SK-N-SH treated with all-trans-retinoic acid at 6 μM for 48 hours (cell line): ENCODE measurements around the gene ADCY1.
A peak's percentile ranks its signal among the peaks of the same experiment; 100 is the strongest.

Source experiments
- ATAC-seq: fragments of 200-7000 bp; cut with Tn5 transposase; 3 replicates; pipeline ENCODE4 v1.9.1; 2020; ENCODE audit warnings: mild to moderate bottlenecking, moderate library complexity
- ARNTL ChIP-seq: fragments of 450-650 bp; formaldehyde crosslinking; IDR thresholded peaks from 2 replicates; pipeline ENCODE4 v1.5.0; 2020; ENCODE audit warnings: low read depth, mild to moderate bottlenecking, moderate library complexity, borderline replicate concordance
- BACH2 ChIP-seq: fragments of 250-450 bp; sonication (Bioruptor Pico); IDR thresholded peaks from 2 replicates; pipeline ENCODE4 v1.9.0; 2021; ENCODE audit warnings: mild to moderate bottlenecking, borderline replicate concordance
- CSDC2 ChIP-seq: fragments of 250-450 bp; sonication (Bioruptor Pico); IDR thresholded peaks from 2 replicates; pipeline ENCODE4 v1.5.0; 2020; ENCODE audit warnings: mild to moderate bottlenecking, moderate library complexity
- GLIS3 ChIP-seq: fragments of 250-450 bp; sonication (Bioruptor Pico); IDR thresholded peaks from 2 replicates; pipeline ENCODE4 v1.5.0; 2020; ENCODE audit warnings: mild to moderate bottlenecking, moderate library complexity
- ISL1 ChIP-seq: fragments of 250-450 bp; sonication (Bioruptor Pico); IDR thresholded peaks from 2 replicates; pipeline ENCODE4 v2.1.2; 2022; ENCODE audit warnings: mild to moderate bottlenecking, moderate library complexity
- PATZ1 ChIP-seq: fragments of 250-450 bp; sonication (Bioruptor Pico); IDR thresholded peaks from 2 replicates; pipeline ENCODE4 v1.8.0; 2020; ENCODE audit warnings: mild to moderate bottlenecking, moderate library complexity, borderline replicate concordance
- PPARA ChIP-seq: fragments of 250-450 bp; sonication (Bioruptor Pico); IDR thresholded peaks from 2 replicates; pipeline ENCODE4 v1.5.0; 2020; ENCODE audit warnings: mild to moderate bottlenecking, borderline replicate concordance
- RARB ChIP-seq: fragments of 250-450 bp; sonication (Bioruptor Pico); IDR thresholded peaks from 2 replicates; pipeline ENCODE4 v1.8.0; 2021; ENCODE audit warnings: mild to moderate bottlenecking, moderate library complexity
- SNAI2 ChIP-seq: fragments of 250-450 bp; sonication (Bioruptor Pico); IDR thresholded peaks from 2 replicates; pipeline ENCODE4 v1.5.0; 2020; ENCODE audit warnings: mild to moderate bottlenecking, moderate library complexity
- TCF4 ChIP-seq: fragments of 250-450 bp; sonication (Bioruptor Pico); IDR thresholded peaks from 2 replicates; pipeline ENCODE4 v1.8.0; 2021; ENCODE audit warnings: mild to moderate bottlenecking, moderate library complexity, borderline replicate concordance
- TSHZ2 ChIP-seq: fragments of 250-450 bp; sonication (Bioruptor Pico); IDR thresholded peaks from 2 replicates; pipeline ENCODE4 v1.5.0; 2020; ENCODE audit warnings: mild to moderate bottlenecking, moderate library complexity
- ZC3H10 ChIP-seq: fragments of 250-450 bp; sonication (Bioruptor Pico); IDR thresholded peaks from 2 replicates; pipeline ENCODE4 v1.5.1; 2021; ENCODE audit warnings: mild to moderate bottlenecking, moderate library complexity
- ZFP3 ChIP-seq: fragments of 250-450 bp; sonication (Bioruptor Pico); IDR thresholded peaks from 2 replicates; pipeline ENCODE4 v1.5.0; 2020; ENCODE audit warnings: mild to moderate bottlenecking, moderate library complexity
- ZFP30 ChIP-seq: fragments of 450-650 bp; formaldehyde crosslinking; IDR thresholded peaks from 2 replicates; pipeline ENCODE4 v1.5.0; 2022; ENCODE audit warnings: mild to moderate bottlenecking, moderate library complexity
- ZNF565 ChIP-seq: fragments of 450-650 bp; formaldehyde crosslinking; conservative IDR thresholded peaks from 2 replicates; pipeline ENCODE4 v1.5.0; 2020; ENCODE audit warnings: low read depth, mild to moderate bottlenecking, moderate library complexity
- ZNF70 ChIP-seq: fragments of 450-650 bp; formaldehyde crosslinking; IDR thresholded peaks from 2 replicates; pipeline ENCODE4 v1.5.0; 2020; ENCODE audit warnings: mild to moderate bottlenecking, moderate library complexity
- ZNF8 ChIP-seq: fragments of 450-650 bp; formaldehyde crosslinking; IDR thresholded peaks from 2 replicates; pipeline ENCODE4 v1.5.0; 2020; ENCODE audit warnings: mild to moderate bottlenecking, moderate library complexity
- TF ChIP-seq, protein P1 (sequence below): fragments of 250-450 bp; sonication (Bioruptor Pico); IDR thresholded peaks from 2 replicates; pipeline ENCODE4 v1.8.0; 2021; ENCODE audit warnings: low read depth, mild to moderate bottlenecking, moderate library complexity, borderline replicate concordance
- TF ChIP-seq, protein P2 (sequence below): fragments of 250-450 bp; sonication (Bioruptor Pico); IDR thresholded peaks from 2 replicates; pipeline ENCODE4 v1.5.1; 2021; ENCODE audit warnings: mild to moderate bottlenecking, moderate library complexity

Gene ADCY1

GRCh38 chr7:45712872-45713668 is 138.9 kb downstream of the ADCY1 start:
- TF ChIP-seq ZNF8 (CRISPR knock-in tag) = no peak
- no peak; the same call in 2 of the 3 replicates for ATAC-seq

DNA sequence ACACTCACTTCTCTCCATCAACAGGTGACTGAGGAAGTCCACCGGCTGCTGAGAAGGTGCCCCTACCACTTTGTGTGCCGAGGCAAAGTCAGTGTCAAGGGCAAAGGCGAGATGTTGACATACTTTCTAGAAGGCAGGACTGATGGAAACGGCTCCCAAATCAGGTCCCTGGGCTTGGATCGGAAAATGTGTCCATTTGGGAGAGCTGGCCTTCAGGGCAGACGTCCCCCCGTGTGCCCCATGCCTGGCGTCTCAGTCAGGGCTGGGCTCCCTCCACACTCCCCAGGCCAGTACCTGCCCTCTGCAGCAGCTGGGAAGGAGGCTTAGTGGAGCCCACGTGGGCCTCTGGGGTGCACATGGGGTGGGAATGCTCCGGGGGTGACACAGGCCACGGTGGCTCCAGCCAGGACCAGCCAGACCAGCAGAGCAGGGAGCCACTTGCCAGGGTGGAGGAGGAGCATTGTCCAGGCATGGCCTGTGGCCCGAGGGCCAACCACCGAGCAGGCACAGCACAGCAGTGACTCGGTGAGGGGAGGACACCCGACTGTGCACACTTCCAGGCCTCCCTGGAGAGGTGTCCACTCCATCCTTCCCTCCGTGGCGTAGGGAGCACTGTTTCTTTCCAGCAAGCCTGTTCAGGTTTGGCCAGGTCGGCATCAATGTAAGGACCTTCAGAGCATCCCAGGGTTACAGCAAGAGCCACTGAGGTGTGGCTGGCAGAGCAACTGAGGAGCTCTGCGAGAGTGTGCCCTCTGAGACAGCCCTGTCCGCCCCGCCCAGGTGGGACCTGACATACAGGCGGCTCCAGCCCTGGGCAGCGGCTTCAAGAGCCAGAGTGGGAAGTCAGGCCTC is 139.7 kb downstream of the ADCY1 start:
- peak; percentile 6; the same call in 2 of the 3 replicates for ATAC-seq
- TF ChIP-seq ZFP30 (no peak), ZC3H10 (CRISPR knock-in tag) (no peak), ZFP3 (CRISPR knock-in tag) (no peak), ZNF70 (CRISPR knock-in tag) (no peak), ARNTL (CRISPR knock-in tag) (no peak), ZNF565 (CRISPR knock-in tag) (no peak), PATZ1 (CRISPR knock-in tag) (no peak), PPARA (CRISPR knock-in tag) (no peak), ZNF8 (CRISPR knock-in tag) (no peak), GLIS3 (CRISPR knock-in tag) (no peak), RARB (CRISPR knock-in tag) (no peak), ISL1 (no peak), TSHZ2 (no peak), SNAI2 (CRISPR knock-in tag) (no peak), BACH2 (CRISPR knock-in tag) (no peak), TCF4 (CRISPR knock-in tag) (no peak)
- TF ChIP-seq, protein P1, sequence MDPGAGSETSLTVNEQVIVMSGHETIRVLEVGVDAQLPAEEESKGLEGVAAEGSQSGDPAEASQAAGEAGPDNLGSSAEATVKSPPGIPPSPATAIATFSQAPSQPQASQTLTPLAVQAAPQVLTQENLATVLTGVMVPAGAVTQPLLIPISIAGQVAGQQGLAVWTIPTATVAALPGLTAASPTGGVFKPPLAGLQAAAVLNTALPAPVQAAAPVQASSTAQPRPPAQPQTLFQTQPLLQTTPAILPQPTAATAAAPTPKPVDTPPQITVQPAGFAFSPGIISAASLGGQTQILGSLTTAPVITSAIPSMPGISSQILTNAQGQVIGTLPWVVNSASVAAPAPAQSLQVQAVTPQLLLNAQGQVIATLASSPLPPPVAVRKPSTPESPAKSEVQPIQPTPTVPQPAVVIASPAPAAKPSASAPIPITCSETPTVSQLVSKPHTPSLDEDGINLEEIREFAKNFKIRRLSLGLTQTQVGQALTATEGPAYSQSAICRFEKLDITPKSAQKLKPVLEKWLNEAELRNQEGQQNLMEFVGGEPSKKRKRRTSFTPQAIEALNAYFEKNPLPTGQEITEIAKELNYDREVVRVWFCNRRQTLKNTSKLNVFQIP (CRISPR knock-in tag) = no peak
- TF ChIP-seq, protein P2, sequence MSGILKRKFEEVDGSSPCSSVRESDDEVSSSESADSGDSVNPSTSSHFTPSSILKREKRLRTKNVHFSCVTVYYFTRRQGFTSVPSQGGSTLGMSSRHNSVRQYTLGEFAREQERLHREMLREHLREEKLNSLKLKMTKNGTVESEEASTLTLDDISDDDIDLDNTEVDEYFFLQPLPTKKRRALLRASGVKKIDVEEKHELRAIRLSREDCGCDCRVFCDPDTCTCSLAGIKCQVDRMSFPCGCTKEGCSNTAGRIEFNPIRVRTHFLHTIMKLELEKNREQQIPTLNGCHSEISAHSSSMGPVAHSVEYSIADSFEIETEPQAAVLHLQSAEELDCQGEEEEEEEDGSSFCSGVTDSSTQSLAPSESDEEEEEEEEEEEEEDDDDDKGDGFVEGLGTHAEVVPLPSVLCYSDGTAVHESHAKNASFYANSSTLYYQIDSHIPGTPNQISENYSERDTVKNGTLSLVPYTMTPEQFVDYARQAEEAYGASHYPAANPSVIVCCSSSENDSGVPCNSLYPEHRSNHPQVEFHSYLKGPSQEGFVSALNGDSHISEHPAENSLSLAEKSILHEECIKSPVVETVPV (CRISPR knock-in tag) = no peak

- no peak for TF ChIP-seq ZNF8 (CRISPR knock-in tag)
- TF ChIP-seq ZFP3 (CRISPR knock-in tag) = no peak
- no peak for TF ChIP-seq SNAI2 (CRISPR knock-in tag)
- no peak for TF ChIP-seq ISL1
- TF ChIP-seq PPARA (CRISPR knock-in tag) = no peak
- no peak for TF ChIP-seq PATZ1 (CRISPR knock-in tag)
- no peak for TF ChIP-seq ZC3H10 (CRISPR knock-in tag)
- no peak for TF ChIP-seq CSDC2 (CRISPR knock-in tag)
- TF ChIP-seq, protein P1 (CRISPR knock-in tag) = no peak
- no peak for TF ChIP-seq GLIS3 (CRISPR knock-in tag)
- ATAC-seq = peak; percentile 10; the same call in 2 of the 3 replicates
These were observed 140.3 kb downstream of the ADCY1 start for GRCh38 chr7:45714521-45714820.
